Type B pancreatic cell (in vitro differentiated cells): ENCODE measurements around the gene SST. TPM values are rescaled to one million over a fixed set of nuclear protein-coding genes. Genes with fewer than 3 reads are reported as not detected.
A peak's percentile ranks its signal among the peaks of the same experiment; 100 is the strongest.
"Not testable (repeated sequence)": the region's sequence is repeated elsewhere in the genome, so short reads cannot be mapped to it uniquely, and the experiment has no call there.

ENCODE experiments used
- DNase-seq: peaks from one replicate; pipeline ENCODE4 v3.0.0; 2021; ENCODE audit warnings: mixed read lengths; ENCODE audit not compliant: unreplicated experiment; ENCODE audit errors: extremely low spot score
- H3K27ac Mint-ChIP-seq: 2 replicates; pipeline ENCODE4 v1.8.0; 2021; ENCODE audit warnings: mild to moderate bottlenecking, mixed read lengths
- H3K27me3 Mint-ChIP-seq: 2 replicates; pipeline ENCODE4 v1.8.0; 2021; ENCODE audit warnings: mixed read lengths
- H3K36me3 Mint-ChIP-seq: 2 replicates; pipeline ENCODE4 v1.8.0; 2021; ENCODE audit warnings: mixed read lengths
- H3K4me1 Mint-ChIP-seq: one replicate; pipeline ENCODE4 v1.8.0; 2021; ENCODE audit warnings: mixed read lengths; ENCODE audit not compliant: unreplicated experiment
- H3K4me3 Mint-ChIP-seq: 2 replicates; pipeline ENCODE4 v1.8.0; 2021; ENCODE audit warnings: mild to moderate bottlenecking, mixed read lengths
- H3K9me3 Mint-ChIP-seq: 2 replicates; pipeline ENCODE4 v1.8.0; 2021; ENCODE audit warnings: mixed read lengths
- CTCF ChIP-seq: fragments of 200-600 bp; sonication (generic); conservative IDR thresholded peaks from 2 replicates; pipeline ENCODE4 v1.5.0; 2021; ENCODE audit warnings: antibody characterized with exemption, mild to moderate bottlenecking
- total RNA-seq: library from RNA; stranded (reverse); gene quantifications from 2 replicates; pipeline ENCODE4 v1.2.1, GENCODE V29; 2021; ENCODE audit warnings: low replicate concordance

The SST gene
- total RNA-seq, 1 donor from 2014 or later = 667 TPM

GRCh38 chr3:187684444-187684843 is 14.2 kb upstream of the SST start:
- H3K4me3 Mint-ChIP-seq = no peak overlapping the region
- H3K9me3 Mint-ChIP-seq = peaks cover 6% of the 10 kb centered on the region
- H3K36me3 Mint-ChIP-seq = no peaks in the 10 kb centered on the region
- DNase-seq = no peak
- H3K27ac Mint-ChIP-seq = no peak overlapping the region
- H3K27me3 Mint-ChIP-seq = peaks cover 13% of the 10 kb centered on the region
- H3K4me1 Mint-ChIP-seq = peaks cover 3% of the 10 kb centered on the region
- no peak for TF ChIP-seq CTCF

- not testable (repeated sequence) for H3K9me3 Mint-ChIP-seq, H3K4me1 Mint-ChIP-seq, H3K27ac Mint-ChIP-seq, H3K36me3 Mint-ChIP-seq, DNase-seq, H3K4me3 Mint-ChIP-seq
- peaks cover 18% of the 10 kb centered on the region for H3K27me3 Mint-ChIP-seq
Observed at GRCh38 chr3:187681756-187682155, 11.6 kb upstream of the SST start.

- Mint-ChIP-seq H3K9me3 (no peaks in the 10 kb centered on the region), H3K36me3 (no peaks in the 10 kb centered on the region), H3K27ac (no peak overlapping the region), H3K4me3 (no peak overlapping the region), H3K27me3 (peaks cover 32% of the 10 kb centered on the region), H3K4me1 (peaks cover 9% of the 10 kb centered on the region)
- TF ChIP-seq CTCF = peak; percentile 91
- DNase-seq = peak; percentile 78
Observed at GRCh38 chr3:187679638-187680396, 9.6 kb upstream of the SST start.

GRCh38 chr3:187678726-187679268 is 8.6 kb upstream of the SST start:
- Mint-ChIP-seq H3K4me3 (no peak overlapping the region), H3K4me1 (peaks cover 9% of the 10 kb centered on the region), H3K9me3 (no peaks in the 10 kb centered on the region), H3K27me3 (peaks cover 43% of the 10 kb centered on the region), H3K27ac (no peak overlapping the region), H3K36me3 (no peaks in the 10 kb centered on the region)
- TF ChIP-seq CTCF = peak; percentile 85
- no peak for DNase-seq

GRCh38 chr3:187677604-187678003 is 7.4 kb upstream of the SST start:
- Mint-ChIP-seq H3K9me3 (no peaks in the 10 kb centered on the region), H3K4me1 (peaks cover 9% of the 10 kb centered on the region), H3K27ac (no peak overlapping the region), H3K36me3 (no peaks in the 10 kb centered on the region), H3K4me3 (no peak overlapping the region), H3K27me3 (peaks cover 55% of the 10 kb centered on the region)
- no peak for DNase-seq
- no peak for TF ChIP-seq CTCF

GRCh38 chr3:187673012-187673411 is 2.8 kb upstream of the SST start:
- Mint-ChIP-seq H3K27ac (no peak overlapping the region), H3K9me3 (no peaks in the 10 kb centered on the region), H3K4me3 (no peak overlapping the region), H3K36me3 (no peaks in the 10 kb centered on the region), H3K27me3 (peaks cover 85% of the 10 kb centered on the region), H3K4me1 (peaks cover 5% of the 10 kb centered on the region)
- TF ChIP-seq CTCF = no peak
- DNase-seq = no peak
